ENCODE data around the gene HPDL.

Gene HPDL

GRCh38 chr1:45332346-45332720 lies 5.6 kb downstream of the HPDL start:
- H3K18ac ChIP-seq (ENCODE audit: low read length): no peak overlapping the region
- H3K23ac ChIP-seq (ENCODE audit: low read length): no peak overlapping the region
- no peak overlapping the region for H3K4ac ChIP-seq (ENCODE audit: low read depth, low read length)
- DNase-seq: no peak
- peaks cover 11% of the 10 kb centered on the region for H3K79me2 ChIP-seq (ENCODE audit: control insufficient read depth, insufficient read depth, low read length)
- no peak overlapping the region for H3K27ac ChIP-seq (ENCODE audit: low read depth, low read length)
- H3K56ac ChIP-seq (ENCODE audit: low read length): no peak overlapping the region
- H3K4me3 ChIP-seq (ENCODE audit: low read length): no peak overlapping the region
- H3K4me2 ChIP-seq (ENCODE audit: low read length): no peak overlapping the region
- WGBS (ENCODE audit: extremely low coverage, insufficient coverage, low lambda C conversion rate): no CpG with 5 or more reads among the region's 10 CpGs
- no peak overlapping the region for H2BK120ac ChIP-seq (ENCODE audit: low read depth, low read length)
- no peak overlapping the region for H3K9ac ChIP-seq (ENCODE audit: low read length)
- H4K8ac ChIP-seq (ENCODE audit: low read depth, low read length): no peak overlapping the region
- no peak overlapping the region for H2BK15ac ChIP-seq (replicated peaks; ENCODE audit: low read depth)
- H3K36me3 ChIP-seq (ENCODE audit: control insufficient read depth, insufficient read depth, low read length): no peaks in the 10 kb centered on the region
- H2AK5ac ChIP-seq (ENCODE audit: low read length): no peak overlapping the region
- H3K4me1 ChIP-seq (ENCODE audit: control insufficient read depth, low read depth, low read length): peaks cover 10% of the 10 kb centered on the region
- no peak overlapping the region for H2BK5ac ChIP-seq (ENCODE audit: low read length)
- H3K27me3 ChIP-seq (ENCODE audit: insufficient read depth, low read length, poor library complexity): no peaks in the 10 kb centered on the region
- H3K79me1 ChIP-seq (ENCODE audit: low read length): peaks cover 2% of the 10 kb centered on the region
- H4K5ac ChIP-seq (ENCODE audit: low read length): no peak overlapping the region

GRCh38 chr1:45334308-45335245 lies 7.9 kb downstream of the HPDL start:
- Histone ChIP-seq H3K4me1 (ENCODE audit: control insufficient read depth, low read depth, low read length) (peaks cover 4% of the 10 kb centered on the region), H3K36me3 (ENCODE audit: control insufficient read depth, insufficient read depth, low read length) (no peaks in the 10 kb centered on the region), H3K27me3 (ENCODE audit: insufficient read depth, low read length, poor library complexity) (no peaks in the 10 kb centered on the region), H3K79me2 (ENCODE audit: control insufficient read depth, insufficient read depth, low read length) (peaks cover 7% of the 10 kb centered on the region), H3K4me2 (ENCODE audit: low read length) (no peak overlapping the region), H2BK15ac (replicated peaks; ENCODE audit: low read depth) (no peak overlapping the region), H4K5ac (ENCODE audit: low read length) (no peak overlapping the region), H2AK5ac (ENCODE audit: low read length) (no peak overlapping the region), H3K79me1 (ENCODE audit: low read length) (peaks cover 6% of the 10 kb centered on the region), H3K27ac (ENCODE audit: low read depth, low read length) (no peak overlapping the region), H3K23ac (ENCODE audit: low read length) (no peak overlapping the region), H3K4ac (ENCODE audit: low read depth, low read length) (no peak overlapping the region), H3K18ac (ENCODE audit: low read length) (no peak overlapping the region), H2BK120ac (ENCODE audit: low read depth, low read length) (no peak overlapping the region), H3K9ac (ENCODE audit: low read length) (no peak overlapping the region), H4K8ac (ENCODE audit: low read depth, low read length) (no peak overlapping the region), H2BK5ac (ENCODE audit: low read length) (no peak overlapping the region), H3K4me3 (ENCODE audit: low read length) (no peak overlapping the region), H3K56ac (ENCODE audit: low read length) (peak overlapping the region; percentile 22)
- no CpG with 5 or more reads among the region's 9 CpGs for WGBS (ENCODE audit: extremely low coverage, insufficient coverage, low lambda C conversion rate)
- peak; percentile 79 for DNase-seq

- DNase-seq: peak; percentile 60
- H3K18ac ChIP-seq (ENCODE audit: low read length): no peak overlapping the region
- peak overlapping the region; percentile 34 for H3K27ac ChIP-seq (ENCODE audit: low read depth, low read length)
- no peak overlapping the region for H4K5ac ChIP-seq (ENCODE audit: low read length)
- peaks cover 12% of the 10 kb centered on the region for H3K79me2 ChIP-seq (ENCODE audit: control insufficient read depth, insufficient read depth, low read length)
- WGBS (ENCODE audit: extremely low coverage, insufficient coverage, low lambda C conversion rate): no CpG with 5 or more reads among the region's 4 CpGs
- no peak overlapping the region for H2BK15ac ChIP-seq (replicated peaks; ENCODE audit: low read depth)
- no peak overlapping the region for H4K8ac ChIP-seq (ENCODE audit: low read depth, low read length)
- H3K4ac ChIP-seq (ENCODE audit: low read depth, low read length): no peak overlapping the region
- no peak overlapping the region for H3K4me3 ChIP-seq (ENCODE audit: low read length)
- H2BK5ac ChIP-seq (ENCODE audit: low read length): no peak overlapping the region
- H2BK120ac ChIP-seq (ENCODE audit: low read depth, low read length): no peak overlapping the region
- H3K56ac ChIP-seq (ENCODE audit: low read length): peak overlapping the region; percentile 27
- peaks cover 4% of the 10 kb centered on the region for H3K4me1 ChIP-seq (ENCODE audit: control insufficient read depth, low read depth, low read length)
- H3K36me3 ChIP-seq (ENCODE audit: control insufficient read depth, insufficient read depth, low read length): no peaks in the 10 kb centered on the region
- H3K23ac ChIP-seq (ENCODE audit: low read length): no peak overlapping the region
- no peak overlapping the region for H3K4me2 ChIP-seq (ENCODE audit: low read length)
- H3K79me1 ChIP-seq (ENCODE audit: low read length): peaks cover 11% of the 10 kb centered on the region
- no peaks in the 10 kb centered on the region for H3K27me3 ChIP-seq (ENCODE audit: insufficient read depth, low read length, poor library complexity)
- H3K9ac ChIP-seq (ENCODE audit: low read length): no peak overlapping the region
- H2AK5ac ChIP-seq (ENCODE audit: low read length): no peak overlapping the region
Measured at GRCh38 chr1:45335855-45336324, 9.2 kb downstream of the HPDL start.

GRCh38 chr1:45337630-45338325 lies 11.1 kb downstream of the HPDL start:
- H3K4me2 ChIP-seq (ENCODE audit: low read length): no peak overlapping the region
- H3K27ac ChIP-seq (ENCODE audit: low read depth, low read length): no peak overlapping the region
- H2AK5ac ChIP-seq (ENCODE audit: low read length): no peak overlapping the region
- peaks cover 25% of the 10 kb centered on the region for H3K79me2 ChIP-seq (ENCODE audit: control insufficient read depth, insufficient read depth, low read length)
- H3K79me1 ChIP-seq (ENCODE audit: low read length): peaks cover 24% of the 10 kb centered on the region
- H4K5ac ChIP-seq (ENCODE audit: low read length): no peak overlapping the region
- WGBS (ENCODE audit: extremely low coverage, insufficient coverage, low lambda C conversion rate): no CpG with 5 or more reads among the region's 3 CpGs
- peaks cover 5% of the 10 kb centered on the region for H3K4me1 ChIP-seq (ENCODE audit: control insufficient read depth, low read depth, low read length)
- H3K9ac ChIP-seq (ENCODE audit: low read length): no peak overlapping the region
- H3K23ac ChIP-seq (ENCODE audit: low read length): no peak overlapping the region
- no peak overlapping the region for H3K56ac ChIP-seq (ENCODE audit: low read length)
- no peak overlapping the region for H2BK5ac ChIP-seq (ENCODE audit: low read length)
- H3K4ac ChIP-seq (ENCODE audit: low read depth, low read length): no peak overlapping the region
- no peak overlapping the region for H2BK120ac ChIP-seq (ENCODE audit: low read depth, low read length)
- no peak overlapping the region for H2BK15ac ChIP-seq (replicated peaks; ENCODE audit: low read depth)
- peaks cover 4% of the 10 kb centered on the region for H3K36me3 ChIP-seq (ENCODE audit: control insufficient read depth, insufficient read depth, low read length)
- H3K4me3 ChIP-seq (ENCODE audit: low read length): no peak overlapping the region
- H3K27me3 ChIP-seq (ENCODE audit: insufficient read depth, low read length, poor library complexity): no peaks in the 10 kb centered on the region
- no peak overlapping the region for H3K18ac ChIP-seq (ENCODE audit: low read length)
- H4K8ac ChIP-seq (ENCODE audit: low read depth, low read length): no peak overlapping the region
- DNase-seq: no peak

GRCh38 chr1:45339789-45340558 lies 13.3 kb downstream of the HPDL start, which contains the start of the genes MUTYH and TOE1:
MUTYH (minus strand) TSS chr1:45340440; CDS start chr1:45334505, 5,935 bp downstream.
TOE1 (plus strand) TSS chr1:45340170; CDS start chr1:45340253, 83 bp downstream.
- Histone ChIP-seq H2BK15ac (replicated peaks; ENCODE audit: low read depth) (no peak within 1 kb of the TSS), H3K36me3 (ENCODE audit: control insufficient read depth, insufficient read depth, low read length) (peaks cover 12% of the 10 kb centered on the region), H4K5ac (ENCODE audit: low read length) (peak within 1 kb of the TSS; percentile 79), H3K9ac (ENCODE audit: low read length) (peak within 1 kb of the TSS; percentile 90), H3K79me1 (ENCODE audit: low read length) (peaks cover 27% of the 10 kb centered on the region), H3K18ac (ENCODE audit: low read length) (peak within 1 kb of the TSS; percentile 96), H3K4me1 (ENCODE audit: control insufficient read depth, low read depth, low read length) (peaks cover 5% of the 10 kb centered on the region), H4K8ac (ENCODE audit: low read depth, low read length) (peak within 1 kb of the TSS; percentile 70), H3K23ac (ENCODE audit: low read length) (peak within 1 kb of the TSS; percentile 91), H3K4me3 (ENCODE audit: low read length) (peak within 1 kb of the TSS; percentile 86), H3K56ac (ENCODE audit: low read length) (peak within 1 kb of the TSS; percentile 97), H2AK5ac (ENCODE audit: low read length) (peak within 1 kb of the TSS; percentile 81), H2BK5ac (ENCODE audit: low read length) (peak within 1 kb of the TSS; percentile 85), H3K4ac (ENCODE audit: low read depth, low read length) (peak within 1 kb of the TSS; percentile 84), H3K27ac (ENCODE audit: low read depth, low read length) (peak within 1 kb of the TSS; percentile 90), H3K4me2 (ENCODE audit: low read length) (peak within 1 kb of the TSS; percentile 98), H3K79me2 (ENCODE audit: control insufficient read depth, insufficient read depth, low read length) (peaks cover 27% of the 10 kb centered on the region), H3K27me3 (ENCODE audit: insufficient read depth, low read length, poor library complexity) (no peaks in the 10 kb centered on the region), H2BK120ac (ENCODE audit: low read depth, low read length) (no peak within 1 kb of the TSS)
- WGBS (ENCODE audit: extremely low coverage, insufficient coverage, low lambda C conversion rate): no CpG with 5 or more reads among the region's 70 CpGs
- DNase-seq: peak; percentile 97
